Caco-2 (cell line): ENCODE measurements around the gene RNF20. TPM values are rescaled to one million over a fixed set of nuclear protein-coding genes. Genes with fewer than 3 reads are reported as not detected.

Source experiments
- BruUV-seq: library from RNA; stranded (reverse); fragments of 400-500 nt; replicated peaks from 2 replicates; lab custom pipeline; 2021; lab: Mats Ljungman, UMichigan
- CTCF ChIA-PET: fragments of 300-600 bp; sonication (Branson Sonifier 250); formaldehyde crosslinking; loops from one replicate; lab custom pipeline; 2022; ENCODE audit warnings: antibody characterized with exemption; lab: Charles Lee
- POLR2A ChIA-PET: fragments of 300-600 bp; sonication (Branson Sonifier 250); formaldehyde crosslinking; loops from one replicate; lab custom pipeline; 2022; ENCODE audit warnings: antibody characterized with exemption; lab: Charles Lee
- DNase-seq, 2 experiments: peaks; one replicate each; pipeline versions ENCODE4 v3.0.0 to v3.0.0-alpha.2; 2020 to 2022
- H3K27me3 ChIP-seq: replicated peaks from 2 replicates; pipeline ENCODE4 v1.6.0; 2011; ENCODE audit warnings: low read length; ENCODE audit not compliant: control insufficient read depth, insufficient read depth
- H3K36me3 ChIP-seq: 2 replicates; pipeline ENCODE4 v1.5.1; 2011; ENCODE audit warnings: low read length; ENCODE audit not compliant: control insufficient read depth, insufficient read depth
- H3K4me1 ChIP-seq: fragments of 250-450 bp; sonication (Bioruptor Pico); 2 replicates; pipeline ENCODE4 v1.5.1; 2020; ENCODE audit warnings: mild to moderate bottlenecking
- H3K4me3 ChIP-seq: 2 replicates; pipeline ENCODE4 v1.5.1; 2011; ENCODE audit warnings: low read depth, mild to moderate bottlenecking, control low read depth, low read length
- H3K9me3 ChIP-seq: fragments of 250-450 bp; sonication (Bioruptor Pico); 2 replicates; pipeline ENCODE4 v1.5.1; 2020; ENCODE audit warnings: mild to moderate bottlenecking, moderate library complexity
- H3K27ac Mint-ChIP-seq: one replicate; pipeline ENCODE4 v1.8.0; 2022; ENCODE audit warnings: mixed read lengths; ENCODE audit not compliant: unreplicated experiment
- H3K27me3 Mint-ChIP-seq: one replicate; pipeline ENCODE4 v1.8.0; 2022; ENCODE audit warnings: mixed read lengths; ENCODE audit not compliant: insufficient read depth, unreplicated experiment
- H3K36me3 Mint-ChIP-seq: one replicate; pipeline ENCODE4 v1.8.0; 2022; ENCODE audit warnings: mild to moderate bottlenecking, mixed read lengths; ENCODE audit not compliant: insufficient read depth, unreplicated experiment
- H3K4me1 Mint-ChIP-seq: one replicate; pipeline ENCODE4 v1.8.0; 2022; ENCODE audit warnings: low read depth, mixed read lengths; ENCODE audit not compliant: unreplicated experiment
- H3K4me3 Mint-ChIP-seq: one replicate; pipeline ENCODE4 v1.8.0; 2022; ENCODE audit warnings: mild to moderate bottlenecking, moderate library complexity, mixed read lengths; ENCODE audit not compliant: unreplicated experiment
- H3K9me3 Mint-ChIP-seq: one replicate; pipeline ENCODE4 v1.8.0; 2022; ENCODE audit warnings: mixed read lengths; ENCODE audit not compliant: unreplicated experiment
- intact Hi-C: fragments of 100-400 bp; cut with micrococcal nuclease; formaldehyde crosslinking; loops from one replicate; pipeline ENCODE4 v1.10.0; 2022; ENCODE audit not compliant: unreplicated experiment
- total RNA-seq: library from RNA; stranded (reverse); gene quantifications from 2 replicates; pipeline ENCODE4 v1.2.3, GENCODE V29; 2022
- TF ChIP-seq, protein P1 (sequence below), 2 experiments: fragments of 200-600 bp in 1 of 2; IDR thresholded peaks; 1 replicate in 1 of 2; 2 replicates in 1 of 2; pipeline versions ENCODE4 v1.5.1 to v1.8.0; 2011 to 2022; ENCODE audit warnings: antibody characterized with exemption in 1 of 2, control low read depth in 1 of 2, inconsistent platforms in 1 of 2, low read depth in 1 of 2, low read length in 1 of 2, mild to moderate bottlenecking in 1 of 2, moderate library complexity in 1 of 2; ENCODE audit not compliant: insufficient read depth in 1 of 2, severe bottlenecking in 1 of 2, unreplicated experiment in 1 of 2

The RNF20 gene
- total RNA-seq, 1 experiment from 2014 or later = 37.4 TPM

DNA sequence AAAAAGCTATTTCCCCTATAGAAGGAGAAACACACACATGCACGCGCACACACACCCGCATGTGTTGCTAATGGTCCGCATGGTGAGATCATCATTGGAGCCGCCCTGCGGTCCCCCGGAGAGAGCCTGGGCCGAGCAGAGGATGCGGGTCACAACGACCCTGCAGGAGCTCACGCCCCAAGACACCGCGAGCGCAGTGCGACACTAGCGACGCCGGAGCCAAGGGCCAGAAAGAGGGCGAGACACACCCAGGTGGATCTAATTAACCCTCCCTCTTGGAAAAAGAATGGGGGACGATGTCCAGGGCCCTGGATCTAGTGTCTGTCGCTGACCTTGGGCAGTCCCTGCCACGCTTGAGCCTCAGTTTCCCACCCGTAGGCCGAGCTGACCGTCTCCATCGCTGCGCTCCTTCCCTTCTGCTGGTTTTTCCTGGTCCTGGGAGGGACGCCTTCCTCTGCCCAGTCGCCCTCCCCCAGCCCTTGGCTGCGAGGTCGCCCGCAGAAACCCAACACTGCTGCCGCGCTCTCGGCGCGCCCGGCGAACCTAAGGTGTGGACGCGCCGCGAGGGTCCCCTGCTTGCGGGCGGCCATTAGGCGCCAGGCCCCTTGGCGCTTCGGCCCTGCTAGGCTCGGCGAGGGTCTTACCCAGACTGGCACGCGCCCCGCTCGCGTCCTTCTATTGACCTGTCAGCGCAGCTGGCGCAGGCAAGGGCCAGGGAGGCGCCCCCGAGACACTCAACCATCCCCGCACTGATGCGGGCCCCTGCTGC lies 47.5 kb upstream of the RNF20 start:
- peak overlapping the region; percentile 71 for H3K27ac Mint-ChIP-seq
- no peaks in the 10 kb centered on the region for H3K36me3 Mint-ChIP-seq
- Histone ChIP-seq H3K27me3 (no peaks in the 10 kb centered on the region; the same call in 1 of the 2 replicates), H3K36me3 (no peaks in the 10 kb centered on the region), H3K9me3 (no peaks in the 10 kb centered on the region), H3K4me1 (peaks cover 4% of the 10 kb centered on the region), H3K4me3 (peak overlapping the region; percentile 36)
- H3K27me3 Mint-ChIP-seq = peaks cover 10% of the 10 kb centered on the region
- no peaks in the 10 kb centered on the region for H3K9me3 Mint-ChIP-seq
- POLR2A ChIA-PET = no interaction called here
- CTCF ChIA-PET = interaction anchor here (0.6 to 2.3 kb wide), 4 partner anchors 13 to 48 kb away, joined by 3 to 8 read pairs (median 4); partner anchors contain the start of gene RNF20
- no TSS peak for BruUV-seq
- peak overlapping the region; percentile 93 for H3K4me3 Mint-ChIP-seq
- intact Hi-C loops = loop anchor here (2.0 to 5.0 kb wide), 2 partner anchors 21 to 46 kb away; partner anchors contain the start of gene RNF20
- H3K4me1 Mint-ChIP-seq = peaks cover 6% of the 10 kb centered on the region
- DNase-seq = peak; percentile 20 to 32
- TF ChIP-seq, protein P1, sequence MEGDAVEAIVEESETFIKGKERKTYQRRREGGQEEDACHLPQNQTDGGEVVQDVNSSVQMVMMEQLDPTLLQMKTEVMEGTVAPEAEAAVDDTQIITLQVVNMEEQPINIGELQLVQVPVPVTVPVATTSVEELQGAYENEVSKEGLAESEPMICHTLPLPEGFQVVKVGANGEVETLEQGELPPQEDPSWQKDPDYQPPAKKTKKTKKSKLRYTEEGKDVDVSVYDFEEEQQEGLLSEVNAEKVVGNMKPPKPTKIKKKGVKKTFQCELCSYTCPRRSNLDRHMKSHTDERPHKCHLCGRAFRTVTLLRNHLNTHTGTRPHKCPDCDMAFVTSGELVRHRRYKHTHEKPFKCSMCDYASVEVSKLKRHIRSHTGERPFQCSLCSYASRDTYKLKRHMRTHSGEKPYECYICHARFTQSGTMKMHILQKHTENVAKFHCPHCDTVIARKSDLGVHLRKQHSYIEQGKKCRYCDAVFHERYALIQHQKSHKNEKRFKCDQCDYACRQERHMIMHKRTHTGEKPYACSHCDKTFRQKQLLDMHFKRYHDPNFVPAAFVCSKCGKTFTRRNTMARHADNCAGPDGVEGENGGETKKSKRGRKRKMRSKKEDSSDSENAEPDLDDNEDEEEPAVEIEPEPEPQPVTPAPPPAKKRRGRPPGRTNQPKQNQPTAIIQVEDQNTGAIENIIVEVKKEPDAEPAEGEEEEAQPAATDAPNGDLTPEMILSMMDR (IDR thresholded peaks at IDR 0.05; ENCODE audit: insufficient read depth in 1 of 2, low read depth in 1 of 2, low read length in 1 of 2, severe bottlenecking in 1 of 2, unreplicated experiment in 1 of 2) = no peak

DNA sequence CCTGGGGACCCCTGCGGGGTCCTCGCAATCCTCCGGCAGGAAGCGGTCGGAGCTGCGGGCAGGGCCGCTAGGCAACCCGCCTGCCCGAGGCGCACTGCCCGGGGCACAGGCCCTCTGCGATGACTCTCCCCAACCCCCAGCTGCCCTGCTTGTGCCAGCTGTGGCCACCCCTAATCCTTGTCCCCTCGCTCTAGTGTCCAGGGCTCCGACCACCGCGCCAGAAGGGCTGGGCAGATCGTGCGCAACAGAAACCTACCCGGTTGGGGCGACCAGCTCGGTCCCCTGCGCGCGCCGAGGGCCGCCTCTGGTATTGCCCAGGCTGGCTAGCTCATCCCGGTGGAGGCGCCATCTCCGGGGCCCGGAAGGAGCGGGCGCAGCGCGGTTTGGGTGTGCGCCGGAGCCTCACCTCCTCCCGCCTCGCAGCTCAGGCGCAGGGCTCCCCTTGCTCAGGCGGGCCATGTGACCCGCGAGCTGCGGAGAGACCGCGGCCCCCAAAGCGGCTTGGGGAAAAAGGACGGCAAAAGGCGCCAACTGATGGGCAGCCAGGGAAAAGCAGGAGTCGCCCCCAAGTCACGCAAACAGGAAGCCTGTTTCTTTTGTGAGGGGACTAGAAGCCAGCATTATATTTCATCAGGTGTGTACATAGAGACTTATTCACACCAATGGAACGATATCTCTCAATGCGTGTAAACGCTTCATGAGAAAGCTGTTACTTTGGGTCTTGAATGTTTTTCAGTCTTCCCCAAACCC lies 46.8 kb upstream of the RNF20 start:
- H3K27me3 ChIP-seq = no peaks in the 10 kb centered on the region; the same call in 1 of the 2 replicates
- peak overlapping the region; percentile 93 for H3K4me3 Mint-ChIP-seq
- ChIA-PET POLR2A (no interaction called here), CTCF (interaction anchor here (0.6 to 2.3 kb wide), 4 partner anchors 13 to 47 kb away, joined by 3 to 8 read pairs (median 4); partner anchors contain the start of gene RNF20)
- peak overlapping the region; percentile 36 for H3K4me3 ChIP-seq
- no peaks in the 10 kb centered on the region for H3K9me3 ChIP-seq
- H3K4me1 Mint-ChIP-seq = peaks cover 6% of the 10 kb centered on the region
- TF ChIP-seq, protein P1 (IDR thresholded peaks at IDR 0.05; ENCODE audit: insufficient read depth in 1 of 2, low read depth in 1 of 2, low read length in 1 of 2, severe bottlenecking in 1 of 2, unreplicated experiment in 1 of 2) = no peak
- BruUV-seq = no TSS peak
- no peaks in the 10 kb centered on the region for H3K36me3 Mint-ChIP-seq
- intact Hi-C loops = loop anchor here (2.0 to 5.0 kb wide), 2 partner anchors 22 to 45 kb away; partner anchors contain the start of gene RNF20
- peak overlapping the region; percentile 71 for H3K27ac Mint-ChIP-seq
- DNase-seq = peak; percentile 38 to 56
- peaks cover 4% of the 10 kb centered on the region for H3K4me1 ChIP-seq
- H3K27me3 Mint-ChIP-seq = peaks cover 10% of the 10 kb centered on the region
- H3K9me3 Mint-ChIP-seq = no peaks in the 10 kb centered on the region
- no peaks in the 10 kb centered on the region for H3K36me3 ChIP-seq

DNA sequence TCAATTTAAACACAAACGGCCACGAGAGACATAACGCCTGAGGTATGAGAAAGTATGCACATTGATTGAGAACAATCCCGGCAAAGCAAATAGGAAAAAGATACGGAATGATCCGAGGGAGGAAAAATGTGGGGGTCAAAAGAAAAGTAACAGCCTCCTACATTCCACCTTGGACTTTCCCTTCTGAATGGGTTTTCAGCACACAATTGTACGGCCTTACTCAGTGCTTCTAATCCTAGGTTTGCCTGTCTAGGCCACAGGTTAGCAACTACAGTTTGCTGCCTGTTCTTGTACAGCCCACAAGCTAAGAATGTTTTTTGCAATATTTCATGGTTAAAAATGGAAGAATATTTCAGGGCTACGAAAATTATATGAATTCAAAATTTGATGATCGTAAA lies 46.2 kb upstream of the RNF20 start:
- Histone ChIP-seq H3K4me3 (peak overlapping the region; percentile 36), H3K36me3 (no peaks in the 10 kb centered on the region), H3K9me3 (no peaks in the 10 kb centered on the region), H3K27me3 (no peaks in the 10 kb centered on the region; the same call in 1 of the 2 replicates), H3K4me1 (peaks cover 4% of the 10 kb centered on the region)
- CTCF ChIA-PET = interaction anchor here (1.6 to 2.3 kb wide), 2 partner anchors 39 to 46 kb away, joined by 4 to 8 read pairs; partner anchors contain the start of gene RNF20
- no peaks in the 10 kb centered on the region for H3K9me3 Mint-ChIP-seq
- TF ChIP-seq, protein P1 (IDR thresholded peaks at IDR 0.05; ENCODE audit: insufficient read depth in 1 of 2, low read depth in 1 of 2, low read length in 1 of 2, severe bottlenecking in 1 of 2, unreplicated experiment in 1 of 2) = no peak
- no peak overlapping the region for H3K27ac Mint-ChIP-seq
- peak overlapping the region; percentile 93 for H3K4me3 Mint-ChIP-seq
- H3K36me3 Mint-ChIP-seq = no peaks in the 10 kb centered on the region
- peaks cover 10% of the 10 kb centered on the region for H3K27me3 Mint-ChIP-seq
- H3K4me1 Mint-ChIP-seq = peaks cover 6% of the 10 kb centered on the region
- POLR2A ChIA-PET = no interaction called here
- no peak for DNase-seq
- intact Hi-C loops = loop anchor here (2.0 to 5.0 kb wide), 2 partner anchors 23 to 45 kb away; partner anchors contain the start of gene RNF20
- no TSS peak for BruUV-seq
